Measurements from ENCODE around the gene CHGA. TPM values are rescaled to one million over a fixed set of nuclear protein-coding genes. Genes with fewer than 3 reads are reported as not detected.

The CHGA gene
- total and polyA plus RNA-seq, 10 of the 15 experiments (the other 5 are each of a cell fraction or from before 2014, with no cell fraction given) = 0.11 to 0.23 TPM; not detected in 8

- TF ChIP-seq, protein P1, sequence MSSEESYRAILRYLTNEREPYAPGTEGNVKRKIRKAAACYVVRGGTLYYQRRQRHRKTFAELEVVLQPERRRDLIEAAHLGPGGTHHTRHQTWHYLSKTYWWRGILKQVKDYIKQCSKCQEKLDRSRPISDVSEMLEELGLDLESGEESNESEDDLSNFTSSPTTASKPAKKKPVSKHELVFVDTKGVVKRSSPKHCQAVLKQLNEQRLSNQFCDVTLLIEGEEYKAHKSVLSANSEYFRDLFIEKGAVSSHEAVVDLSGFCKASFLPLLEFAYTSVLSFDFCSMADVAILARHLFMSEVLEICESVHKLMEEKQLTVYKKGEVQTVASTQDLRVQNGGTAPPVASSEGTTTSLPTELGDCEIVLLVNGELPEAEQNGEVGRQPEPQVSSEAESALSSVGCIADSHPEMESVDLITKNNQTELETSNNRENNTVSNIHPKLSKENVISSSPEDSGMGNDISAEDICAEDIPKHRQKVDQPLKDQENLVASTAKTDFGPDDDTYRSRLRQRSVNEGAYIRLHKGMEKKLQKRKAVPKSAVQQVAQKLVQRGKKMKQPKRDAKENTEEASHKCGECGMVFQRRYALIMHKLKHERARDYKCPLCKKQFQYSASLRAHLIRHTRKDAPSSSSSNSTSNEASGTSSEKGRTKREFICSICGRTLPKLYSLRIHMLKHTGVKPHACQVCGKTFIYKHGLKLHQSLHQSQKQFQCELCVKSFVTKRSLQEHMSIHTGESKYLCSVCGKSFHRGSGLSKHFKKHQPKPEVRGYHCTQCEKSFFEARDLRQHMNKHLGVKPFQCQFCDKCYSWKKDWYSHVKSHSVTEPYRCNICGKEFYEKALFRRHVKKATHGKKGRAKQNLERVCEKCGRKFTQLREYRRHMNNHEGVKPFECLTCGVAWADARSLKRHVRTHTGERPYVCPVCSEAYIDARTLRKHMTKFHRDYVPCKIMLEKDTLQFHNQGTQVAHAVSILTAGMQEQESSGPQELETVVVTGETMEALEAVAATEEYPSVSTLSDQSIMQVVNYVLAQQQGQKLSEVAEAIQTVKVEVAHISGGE (CRISPR knock-in tag; IDR thresholded peaks at IDR 0.05) = no peak
- TF ChIP-seq SIX5 (IDR thresholded peaks at IDR 0.05; ENCODE audit: low read depth, low read length, severe bottlenecking) (no peak), MAX (IDR thresholded peaks at IDR 0.05; ENCODE audit: low read depth, low read length) (no peak)
- TF ChIP-seq, protein P2, sequence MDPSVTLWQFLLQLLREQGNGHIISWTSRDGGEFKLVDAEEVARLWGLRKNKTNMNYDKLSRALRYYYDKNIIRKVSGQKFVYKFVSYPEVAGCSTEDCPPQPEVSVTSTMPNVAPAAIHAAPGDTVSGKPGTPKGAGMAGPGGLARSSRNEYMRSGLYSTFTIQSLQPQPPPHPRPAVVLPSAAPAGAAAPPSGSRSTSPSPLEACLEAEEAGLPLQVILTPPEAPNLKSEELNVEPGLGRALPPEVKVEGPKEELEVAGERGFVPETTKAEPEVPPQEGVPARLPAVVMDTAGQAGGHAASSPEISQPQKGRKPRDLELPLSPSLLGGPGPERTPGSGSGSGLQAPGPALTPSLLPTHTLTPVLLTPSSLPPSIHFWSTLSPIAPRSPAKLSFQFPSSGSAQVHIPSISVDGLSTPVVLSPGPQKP (IDR thresholded peaks at IDR 0.05; ENCODE audit: low read depth, low read length) = no peak
Measured at GRCh38 chr14:92967346-92967926, 44.5 kb downstream of the CHGA start (continued).

- WGBS (ENCODE audit: insufficient coverage, insufficient replicate concordance, low lambda C conversion rate, missing lambda C conversion rate) = 84% methylated on average over 14 of the region's 14 CpGs
- POLR2A ChIA-PET = interaction anchor here (0.6 kb wide), 1 partner anchor 911 kb away, joined by 4 read pairs; no protein-coding TSS in a partner anchor
- Histone ChIP-seq H4K20me1 (ENCODE audit: control insufficient read depth, insufficient read depth) (no peaks in the 10 kb centered on the region), H3K27me3 (replicated peaks in 1 of 2; ENCODE audit: control insufficient read depth in 2 of 2, insufficient read depth in 2 of 2, low read length in 1 of 2) (no peaks in the 10 kb centered on the region), H3K79me2 (ENCODE audit: control insufficient read depth, insufficient read depth, low read length) (no peaks in the 10 kb centered on the region; the same call in 1 of the 2 replicates), H3K4me1 (ENCODE audit: control insufficient read depth, insufficient read depth, low read length) (no peaks in the 10 kb centered on the region), H2AFZ (ENCODE audit: control insufficient read depth, low read depth, low read length) (no peak overlapping the region), H3K4me3 (no peak overlapping the region), H3K9ac (ENCODE audit: control insufficient read depth, insufficient read depth, low read length) (no peak overlapping the region), H3K4me2 (ENCODE audit: control insufficient read depth, insufficient read depth) (no peak overlapping the region), H3K36me3 (ENCODE audit: control insufficient read depth in 2 of 2, insufficient read depth in 2 of 2, low read length in 1 of 2) (no peaks in the 10 kb centered on the region; a peak in 2 of 4 replicates), H3K27ac (ENCODE audit: control insufficient read depth, insufficient read depth) (no peak overlapping the region), H3K9me3 (replicated peaks; ENCODE audit: control insufficient read depth, insufficient read depth, low read length) (peaks cover 1% of the 10 kb centered on the region; the same call in 1 of the 3 replicates)
- in situ Hi-C loops (cut with MboI) (no loop called here), intact Hi-C loops (cut with micrococcal nuclease; ENCODE audit: unreplicated experiment) (no loop called here)
- BruUV-seq (replicated peaks) = no TSS peak
- ATAC-seq (no peak), FAIRE-seq (no peak), DNase-seq (ENCODE audit: low read depth, low spot score) (no peak)
- RAD21 ChIA-PET (ENCODE audit: unreplicated experiment) = no interaction called here
- CTCF ChIA-PET = interaction anchor here (1.4 to 1.6 kb wide), 2 partner anchors 145 to 164 kb away, joined by 4 read pairs; no protein-coding TSS in a partner anchor
- SMC1A ChIA-PET (ENCODE audit: uncharacterized antibody, unreplicated experiment) = no interaction called here
- no peak for TF ChIP-seq SIX5 (IDR thresholded peaks at IDR 0.05; ENCODE audit: low read depth, low read length, severe bottlenecking)
- no peak for TF ChIP-seq NR2C2 (IDR thresholded peaks at IDR 0.05; ENCODE audit: borderline replicate concordance, control insufficient read depth, insufficient read length, low read depth)
- no peak for TF ChIP-seq STAT3 (IDR thresholded peaks at IDR 0.05; ENCODE audit: low read depth, low read length)
- TF ChIP-seq NFYB (IDR thresholded peaks at IDR 0.05; ENCODE audit: insufficient read depth, low read depth, low read length) = no peak
- no peak for TF ChIP-seq JUND (IDR thresholded peaks at IDR 0.05; ENCODE audit: low read depth, low read length)
- TF ChIP-seq TCF12 (IDR thresholded peaks at IDR 0.05; ENCODE audit: low read depth, low read length) = no peak
- no peak for TF ChIP-seq CTCF (IDR thresholded peaks at IDR 0.05 in 2 of 3, conservative IDR thresholded peaks at IDR 0.05 in 1 of 3; ENCODE audit: control insufficient read depth in 2 of 3, extremely low read depth in 1 of 3, insufficient read depth in 1 of 3, low read depth in 3 of 3, low read length in 3 of 3)
- TF ChIP-seq TBL1XR1 (IDR thresholded peaks at IDR 0.05; ENCODE audit: low read depth, low read length) = no peak
- TF ChIP-seq MEF2B (IDR thresholded peaks at IDR 0.05; ENCODE audit: partially characterized antibody, poor library complexity, severe bottlenecking) = no peak
- no peak for TF ChIP-seq EP300 (IDR thresholded peaks at IDR 0.05; ENCODE audit: borderline replicate concordance in 1 of 2, control insufficient read depth in 1 of 2, low read depth in 2 of 2, low read length in 2 of 2)
Measured at GRCh38 chr14:92968291-92969020, 45.5 kb downstream of the CHGA start.

Data from GM12878 (cell line).